Activated gamma-delta T cell treated with Interleukin-2 at 50 U/mL for 16 hours (primary cell): Measurements from ENCODE around the gene LMAN2.
"Not testable (repeated sequence)": the region's sequence is repeated elsewhere in the genome, so short reads cannot be mapped to it uniquely, and the experiment has no call there.

Experiments
- DNase-seq: peaks from one replicate; pipeline ENCODE4 v3.0.0-alpha.2; 2020

The LMAN2 gene

DNA sequence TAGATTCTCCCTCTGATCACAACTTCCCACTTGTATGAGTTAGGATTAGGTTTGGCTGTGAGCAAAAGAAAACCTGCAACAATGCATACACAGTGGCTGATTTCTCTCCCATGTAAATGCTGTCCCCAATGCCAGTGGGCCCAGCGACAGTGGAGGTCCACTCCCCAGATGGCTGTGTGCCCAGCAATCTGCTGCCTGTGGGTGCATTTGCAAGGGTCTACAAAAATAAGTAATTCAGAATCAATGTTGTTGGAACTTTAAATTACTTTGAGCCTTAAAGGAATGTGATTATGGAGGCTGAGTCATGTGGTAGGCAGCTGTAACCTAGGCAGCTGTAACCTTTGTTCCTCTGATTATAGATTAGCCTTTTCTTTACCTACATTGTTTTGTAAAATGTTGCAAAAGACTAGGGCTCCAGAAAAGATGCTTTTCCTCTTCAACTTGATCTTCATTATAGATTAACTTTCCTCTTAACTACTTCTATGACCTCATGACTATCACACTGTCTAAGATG, 25.5 kb downstream of the LMAN2 start:
- no peak for DNase-seq

DNA sequence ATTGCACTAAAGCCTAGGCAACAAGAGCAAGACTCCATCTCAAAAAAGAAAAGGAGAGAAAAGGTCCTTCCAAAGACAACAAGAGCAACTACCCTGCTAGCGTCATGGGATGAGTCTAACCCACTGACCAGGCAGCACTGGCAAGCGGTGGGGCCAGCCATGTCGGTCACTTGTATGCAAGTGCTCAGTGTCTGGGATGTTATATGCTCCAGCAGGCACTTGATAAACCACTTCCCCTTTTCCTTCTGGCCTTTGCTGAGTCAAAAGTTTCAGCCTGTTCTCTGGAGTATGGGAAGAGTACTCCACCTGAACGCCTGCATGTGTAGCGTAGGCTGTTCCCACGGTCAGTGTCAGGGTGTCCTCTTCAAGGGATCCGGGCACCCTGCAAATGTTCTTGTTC, 30.6 kb downstream of the LMAN2 start:
- DNase-seq = no peak

DNA sequence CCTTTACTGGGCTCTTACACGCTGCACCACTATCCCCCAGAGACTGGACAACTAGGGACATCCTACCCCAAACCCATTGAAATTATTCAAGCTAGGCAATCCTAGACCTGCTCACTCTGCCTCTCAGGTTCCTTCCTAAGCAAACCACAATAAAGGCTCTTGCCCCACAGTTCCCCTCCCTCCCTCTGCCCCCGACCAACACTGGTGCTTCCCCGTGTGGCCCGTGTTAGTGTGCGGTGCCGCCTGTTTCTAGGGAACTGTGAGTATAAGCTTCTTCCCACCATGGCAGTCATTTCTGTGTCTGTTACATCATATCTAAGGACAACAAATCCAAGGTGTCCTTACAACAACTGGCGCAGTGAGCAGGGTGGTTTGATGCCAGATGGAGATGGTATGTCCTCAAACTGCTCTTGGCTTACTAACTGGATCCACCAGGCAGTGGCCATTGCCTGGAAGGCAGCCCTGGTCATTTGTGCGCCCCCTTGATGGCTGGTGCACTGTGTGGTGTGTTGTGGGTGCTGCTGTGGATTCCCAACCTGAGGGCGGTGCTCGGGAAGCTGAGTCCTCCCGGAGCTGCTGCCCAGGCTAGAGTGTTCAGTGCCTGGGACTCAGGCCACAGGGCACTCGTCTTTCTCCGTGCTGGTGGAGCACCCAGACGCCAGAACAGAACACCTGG, 31.4 kb downstream of the LMAN2 start:
- DNase-seq = no peak

DNA sequence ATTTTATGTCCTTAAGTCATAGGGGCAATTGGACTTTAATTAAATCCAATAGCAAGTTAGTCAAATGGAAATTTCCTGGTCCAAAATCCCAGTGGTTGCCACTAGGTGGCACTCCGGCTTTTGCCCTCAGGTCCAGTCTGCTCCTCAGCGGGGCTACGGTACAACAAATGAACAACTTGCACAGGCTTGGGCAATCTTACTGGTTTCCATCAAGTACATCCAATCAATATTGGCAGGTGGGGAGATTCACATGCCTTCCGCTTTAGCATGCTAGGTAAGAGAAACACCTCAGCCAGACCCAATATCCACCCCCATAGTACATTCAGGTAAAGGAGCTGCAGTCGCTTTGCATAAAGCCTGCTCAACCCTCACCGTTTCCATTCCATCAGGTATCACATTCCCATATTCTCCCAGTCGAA, 33.5 kb downstream of the LMAN2 start:
- peak; percentile 79 for DNase-seq

DNA sequence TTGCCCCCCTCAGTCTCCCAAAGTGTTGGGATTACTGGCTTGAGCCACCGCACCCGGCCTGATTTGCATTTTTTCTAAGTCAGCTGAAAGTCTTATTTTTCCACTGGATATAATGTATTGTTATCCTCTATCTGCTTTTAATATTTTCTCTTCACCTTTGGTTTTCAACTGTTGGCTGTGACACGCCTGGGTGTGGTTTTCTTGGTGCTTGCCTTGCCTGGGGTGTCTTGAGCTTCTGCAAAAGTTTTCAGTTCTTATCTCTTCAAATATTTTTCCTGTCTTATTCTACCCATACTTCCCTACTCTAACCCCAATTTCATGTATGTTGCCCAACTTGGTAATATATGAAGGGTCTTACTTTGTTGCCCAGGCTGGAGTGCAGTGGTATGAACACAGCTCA, 35.5 kb downstream of the LMAN2 start:
- DNase-seq = no peak

DNA sequence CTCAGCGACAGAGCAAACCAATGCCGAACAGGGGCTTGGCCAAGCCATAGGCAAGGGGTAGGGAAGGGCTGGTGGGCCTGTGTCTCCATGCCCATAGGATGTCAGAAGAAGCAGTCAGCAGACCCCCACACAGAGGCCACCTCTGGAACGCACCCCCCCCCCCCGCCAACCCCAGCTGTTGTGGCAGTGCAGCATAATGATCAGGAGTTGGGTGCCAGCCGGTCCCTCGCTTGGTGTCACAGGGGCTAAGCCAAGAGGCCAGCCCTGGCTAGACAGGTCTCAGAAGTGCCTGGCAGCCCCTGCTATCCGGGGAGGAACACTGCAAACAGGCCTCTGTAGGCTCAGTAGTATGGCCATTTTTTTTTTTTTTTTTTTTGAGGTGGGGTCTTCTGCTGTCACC, 36.1 kb downstream of the LMAN2 start:
- DNase-seq = no peak

DNA sequence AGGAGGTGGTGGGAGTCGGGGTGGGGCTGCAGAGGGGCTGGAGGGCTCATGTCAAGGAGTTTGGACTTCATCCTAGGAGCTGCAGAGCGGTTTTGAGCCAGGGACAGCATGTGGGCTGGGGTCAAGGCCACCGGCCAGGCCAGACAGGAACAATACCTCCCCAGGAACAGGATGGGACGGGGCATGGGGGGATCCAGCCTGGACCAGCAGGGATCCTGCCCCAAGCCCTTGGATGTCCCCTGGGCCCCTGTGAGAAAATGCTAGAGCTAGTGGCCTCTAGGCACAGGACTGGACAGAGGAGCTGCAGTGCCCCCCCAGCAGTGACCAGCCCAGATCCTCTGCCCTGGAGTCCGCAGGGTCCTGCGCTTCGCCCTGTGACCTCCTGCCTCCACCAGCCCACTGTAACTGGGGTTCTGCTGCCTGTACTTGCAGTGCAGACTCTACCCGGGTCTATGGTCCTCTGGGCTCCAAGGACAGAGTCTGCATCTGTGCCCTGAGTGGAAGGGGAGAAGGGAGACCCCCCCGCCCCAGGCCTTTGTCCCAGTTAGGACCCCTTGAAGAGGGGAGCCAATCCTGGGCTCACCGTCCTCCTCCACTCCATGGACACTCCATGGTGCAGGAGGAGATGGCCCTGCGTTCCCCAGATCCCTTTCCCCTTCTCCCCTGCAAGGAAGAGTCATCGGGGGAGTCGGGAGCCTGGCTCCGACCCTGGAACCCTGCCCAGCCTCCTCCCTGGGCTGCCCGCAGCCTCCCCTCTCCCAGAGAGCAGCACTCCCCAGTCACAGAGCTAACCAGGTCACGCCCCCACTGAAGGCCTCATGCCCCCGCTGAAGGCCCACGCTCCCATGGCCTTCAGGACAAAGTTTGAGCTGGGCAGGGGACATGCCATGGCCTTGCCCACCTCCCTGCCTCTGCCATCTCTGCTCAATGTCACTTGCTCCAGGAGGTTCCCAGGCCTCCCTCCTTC, 36.8 kb downstream of the LMAN2 start:
- no peak for DNase-seq

DNA sequence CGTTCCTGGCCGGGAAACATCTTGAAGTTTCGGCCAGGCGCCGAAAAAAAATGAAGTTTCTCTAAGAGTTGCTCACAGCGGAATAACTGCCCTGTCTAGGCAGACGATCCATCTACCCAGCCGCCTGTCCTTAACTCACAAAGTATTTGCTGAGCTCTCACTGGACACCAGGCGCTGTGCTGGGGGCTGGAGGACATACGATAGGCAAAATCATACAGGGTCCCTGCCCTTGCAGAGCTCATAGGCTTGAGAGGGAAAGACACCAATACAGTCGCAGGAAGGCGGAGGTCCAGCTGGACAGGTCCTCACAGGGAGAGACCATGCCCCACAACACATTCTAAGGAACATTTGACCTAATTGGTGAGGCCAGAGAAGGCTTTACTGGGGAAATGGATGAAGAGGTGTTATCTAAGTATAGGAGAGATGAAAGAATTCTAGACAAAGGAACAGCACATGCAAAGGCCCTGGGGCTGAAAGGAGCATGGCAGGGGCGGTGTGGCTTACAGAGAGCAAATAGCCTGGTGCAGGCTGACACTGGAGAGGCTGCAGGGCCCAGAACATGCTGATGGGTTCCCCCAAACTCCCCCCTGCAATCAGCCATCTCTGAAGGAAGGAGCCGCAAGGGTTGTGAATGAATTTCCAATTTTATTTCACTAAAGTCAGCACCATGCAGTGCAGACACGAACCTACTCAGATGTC, 37.8 kb downstream of the LMAN2 start:
- DNase-seq = peak; percentile 3

DNA sequence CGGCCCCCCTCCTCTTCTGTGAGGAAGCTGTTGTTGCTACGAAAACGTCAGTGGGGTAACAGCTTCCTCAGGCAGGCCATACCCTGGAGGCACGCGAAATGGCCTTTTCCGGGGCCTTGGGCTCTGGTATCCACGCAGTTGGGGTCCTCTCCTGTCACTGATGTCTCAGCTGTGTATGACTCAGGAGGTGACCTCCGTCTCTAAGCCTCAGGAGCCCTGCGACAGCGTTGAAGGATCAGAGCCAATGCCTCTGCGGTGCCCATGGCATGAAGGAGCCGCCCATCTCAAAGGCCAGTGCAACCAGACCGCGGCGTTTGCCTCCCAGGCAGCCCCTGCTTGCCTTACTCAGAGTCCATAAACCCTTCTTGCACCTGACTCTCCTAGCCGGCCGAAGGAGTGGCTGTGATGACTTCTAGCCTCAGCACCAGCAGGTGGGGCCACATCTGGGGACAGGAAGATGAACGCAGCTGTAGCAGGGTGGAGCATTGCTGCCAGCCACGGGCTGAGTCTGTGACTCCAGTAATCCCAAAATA, 38.8 kb downstream of the LMAN2 start:
- DNase-seq = peak; percentile 18

DNA sequence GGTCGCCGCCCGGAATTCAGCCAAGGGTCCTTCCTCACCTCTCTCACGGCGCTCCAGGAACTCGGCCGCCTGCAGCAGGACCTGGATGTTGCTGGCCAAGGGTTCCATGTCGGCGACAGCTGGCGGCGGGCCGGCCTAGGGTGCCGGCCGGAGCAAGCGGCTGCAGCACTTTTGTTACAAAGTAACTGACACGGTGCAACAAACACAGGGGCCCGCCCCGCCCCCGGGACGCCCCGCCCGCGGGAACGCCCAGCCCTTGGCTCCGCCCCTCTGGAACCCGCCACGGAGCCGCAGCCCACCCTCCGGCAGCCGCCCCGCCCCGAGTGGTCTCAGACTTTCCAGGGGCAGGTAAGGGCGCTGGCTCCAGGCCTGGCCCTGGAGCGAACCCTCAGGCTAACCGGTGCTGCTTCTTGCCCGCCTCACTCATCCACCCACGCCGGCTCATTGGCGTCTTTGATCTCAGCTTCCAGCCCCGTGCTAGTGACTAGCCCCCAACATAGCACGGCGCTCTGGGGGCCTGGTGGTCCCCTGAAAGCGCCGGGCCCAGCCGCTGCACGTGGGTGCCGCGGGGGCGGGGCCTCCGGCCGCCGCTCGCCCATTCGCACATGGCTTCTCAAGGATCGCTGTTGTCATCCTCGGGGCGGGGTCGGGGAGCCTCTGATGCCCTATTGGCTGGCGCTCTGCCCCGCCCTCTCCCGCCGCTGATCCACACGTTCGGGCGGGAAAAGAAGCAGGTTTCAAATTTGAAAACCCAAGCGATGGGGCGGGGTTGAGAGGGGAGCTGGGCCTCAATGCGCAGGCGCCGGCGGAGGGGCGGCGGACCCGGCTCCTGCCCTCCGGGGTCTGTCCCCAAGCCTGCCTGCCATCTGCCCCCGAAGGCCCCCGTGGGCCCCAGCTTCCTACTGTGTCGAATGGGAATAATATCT, 39.5 kb downstream of the LMAN2 start, which contains the start of gene MXD3:
Gene MXD3 (minus strand): TSS at position 176 of the 926 bp plus-strand sequence. CDS start 68 bp downstream, at position 108.
- peak; percentile 92 for DNase-seq

DNA sequence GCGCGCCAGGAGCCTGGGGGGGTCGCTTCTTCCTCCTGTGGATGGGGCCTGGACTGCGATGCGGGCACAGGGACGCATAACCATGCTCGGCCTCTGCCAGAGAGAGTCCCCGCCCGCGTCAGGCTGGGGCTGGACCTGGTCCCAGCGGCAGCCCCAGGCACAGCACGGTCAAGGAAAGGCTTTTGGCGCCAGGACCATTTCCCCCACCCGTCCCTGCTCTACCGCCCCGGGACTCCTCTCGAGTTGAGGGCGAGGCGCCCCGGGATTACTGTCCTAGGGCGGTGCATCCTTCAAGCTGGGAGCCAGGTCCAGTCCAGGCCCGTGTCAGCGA, 40.1 kb downstream of the LMAN2 start:
- DNase-seq = no peak

DNA sequence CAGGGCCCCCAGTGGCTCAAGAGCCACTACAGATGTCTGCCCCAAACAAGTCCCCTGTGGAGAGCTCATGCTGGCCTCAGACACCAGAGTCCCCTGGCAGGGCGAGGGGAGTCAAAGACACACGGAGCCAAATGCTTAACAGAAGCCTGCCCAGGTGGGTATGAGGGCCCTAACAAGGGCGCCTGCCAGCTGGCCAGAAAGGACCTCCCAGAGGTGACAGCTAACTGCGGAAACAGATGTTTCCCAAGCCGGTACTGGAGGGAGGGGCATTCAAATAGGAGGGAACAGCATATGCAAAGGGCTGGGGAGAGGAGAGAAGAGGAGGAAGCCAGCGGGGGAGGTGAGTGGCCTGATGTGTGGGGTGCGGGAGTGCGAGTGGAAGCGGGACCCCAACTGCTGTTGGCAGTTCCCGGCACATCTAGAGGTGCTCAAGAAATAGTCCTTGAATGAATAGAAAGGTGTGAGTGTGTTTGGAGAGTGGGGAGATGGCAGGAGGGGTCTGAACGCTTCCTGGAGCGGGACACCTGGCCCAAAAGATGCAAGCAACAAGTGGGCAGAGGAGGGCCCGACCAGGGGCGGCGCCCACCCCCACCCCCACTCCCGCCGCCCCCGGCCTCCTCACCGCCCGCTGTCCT, 40.6 kb downstream of the LMAN2 start:
- no peak for DNase-seq

DNA sequence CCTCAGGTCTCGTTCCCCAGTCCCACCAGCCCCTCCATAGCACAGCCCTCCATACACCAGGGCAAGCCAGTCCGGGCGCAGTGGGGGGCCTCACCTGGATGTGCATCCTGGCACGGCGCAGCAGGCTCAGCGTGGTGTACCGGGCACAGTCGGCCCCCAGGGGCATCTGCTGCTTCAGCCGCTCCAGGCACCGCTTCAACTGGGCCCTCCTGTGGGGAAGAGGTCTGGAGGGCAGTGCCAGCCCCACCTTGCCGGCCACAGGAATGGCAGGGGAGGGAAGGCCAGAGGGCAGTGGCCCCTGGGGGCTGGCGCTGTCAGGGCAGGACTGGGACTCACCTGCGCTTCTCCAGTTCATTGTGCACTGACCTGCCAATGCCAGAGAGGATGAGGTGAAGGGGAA, 41.1 kb downstream of the LMAN2 start:
- DNase-seq = no peak

DNA sequence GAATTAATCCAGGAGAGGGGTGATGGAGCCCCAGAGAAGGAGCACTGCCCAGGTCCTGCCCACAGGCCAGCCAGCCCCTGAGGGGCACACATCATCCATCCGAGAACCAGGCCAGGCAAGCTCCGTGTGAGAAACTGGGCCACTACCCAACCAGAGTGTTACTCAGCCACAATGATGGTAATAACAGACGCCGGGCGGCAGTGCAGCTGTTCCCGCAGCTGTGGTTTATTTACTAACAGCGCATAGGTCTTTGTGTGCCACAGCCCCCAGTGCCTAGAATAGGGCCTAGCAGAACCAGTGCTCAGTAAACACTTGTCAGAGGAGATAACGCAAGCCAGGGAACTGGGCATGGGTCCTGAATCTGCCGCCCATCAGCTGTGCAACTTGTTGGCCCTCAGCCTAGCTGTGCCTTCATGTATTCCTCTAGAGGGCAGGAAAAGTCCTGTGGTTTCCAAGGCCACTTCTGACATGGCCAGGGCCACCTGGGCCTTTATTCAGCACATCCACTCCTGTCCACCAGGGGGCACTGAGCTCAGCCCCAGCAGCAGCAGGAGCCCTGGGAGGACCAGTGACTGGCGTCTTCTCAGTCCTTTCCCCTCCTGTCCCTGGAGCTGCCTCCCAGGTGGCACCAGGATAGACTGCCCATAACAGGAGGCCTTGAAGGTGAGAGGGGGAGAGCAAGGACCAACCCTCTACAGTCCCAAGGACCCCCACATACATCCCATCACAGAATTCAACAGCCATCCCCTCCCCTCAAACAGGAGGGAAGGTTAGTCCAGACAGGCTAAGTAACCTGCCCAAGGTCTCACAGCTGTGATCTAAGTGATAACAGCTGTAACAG, 41.9 kb downstream of the LMAN2 start:
- DNase-seq = peak; percentile 70

DNA sequence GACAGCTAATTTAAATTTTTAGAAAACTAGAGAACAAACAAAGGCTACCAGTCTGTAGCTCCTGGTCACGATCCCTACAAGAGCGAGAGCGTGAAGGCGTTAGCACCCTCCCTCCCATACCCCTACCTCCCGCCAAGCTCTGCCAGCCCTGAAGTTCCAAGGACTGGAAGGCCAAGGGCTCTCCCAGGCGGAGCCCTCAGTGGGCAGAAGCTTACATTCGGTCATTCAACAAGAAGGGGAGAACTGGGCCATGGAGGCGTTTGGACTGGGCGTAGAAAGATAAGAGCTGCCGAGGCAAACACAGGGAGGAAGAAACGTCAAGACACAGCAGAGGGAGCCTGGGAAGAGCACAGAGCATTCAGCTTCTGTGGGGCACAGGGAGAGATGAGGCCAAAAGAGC, 42.7 kb downstream of the LMAN2 start:
- DNase-seq = no peak

DNA sequence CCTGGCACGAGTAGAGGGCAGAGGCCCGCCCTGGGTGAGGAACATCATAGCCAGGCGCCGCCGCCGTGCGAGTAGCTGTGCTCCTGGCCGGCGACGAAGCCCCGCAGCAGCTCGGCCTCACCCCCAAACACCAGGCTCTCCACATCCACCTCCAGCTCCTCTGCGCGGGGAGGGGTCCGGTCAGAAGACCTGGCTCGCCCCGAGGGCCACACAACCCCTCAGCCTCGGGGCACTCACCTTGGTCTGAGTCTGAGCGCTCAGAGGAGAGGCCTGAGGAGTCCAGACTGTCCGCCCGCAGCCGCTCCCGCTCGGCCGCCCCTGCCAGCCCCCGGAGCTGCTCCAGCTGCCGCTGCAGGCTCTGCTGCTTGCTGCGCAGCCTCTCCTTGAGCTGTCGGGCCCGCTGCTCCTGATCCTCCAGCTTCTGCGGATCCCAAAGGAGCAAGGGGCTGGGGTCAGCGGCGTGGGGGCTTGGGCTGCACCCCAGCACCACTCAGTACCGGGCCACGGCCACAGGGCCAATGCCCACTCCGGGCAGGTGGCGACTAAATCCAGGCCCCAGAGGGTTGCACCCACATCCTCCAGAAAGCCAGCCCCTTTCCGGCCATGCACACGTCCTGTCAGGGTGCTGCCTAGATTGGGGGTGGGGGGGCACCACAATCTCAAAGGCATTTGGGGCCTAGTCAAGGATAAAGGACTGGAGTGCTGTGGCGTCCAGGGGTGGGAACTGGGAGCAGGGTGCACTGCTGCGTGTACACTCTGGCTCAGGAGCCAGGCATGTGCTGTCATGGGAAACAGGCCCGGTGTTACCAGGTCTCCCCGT, 43.7 kb downstream of the LMAN2 start:
- no peak for DNase-seq

DNA sequence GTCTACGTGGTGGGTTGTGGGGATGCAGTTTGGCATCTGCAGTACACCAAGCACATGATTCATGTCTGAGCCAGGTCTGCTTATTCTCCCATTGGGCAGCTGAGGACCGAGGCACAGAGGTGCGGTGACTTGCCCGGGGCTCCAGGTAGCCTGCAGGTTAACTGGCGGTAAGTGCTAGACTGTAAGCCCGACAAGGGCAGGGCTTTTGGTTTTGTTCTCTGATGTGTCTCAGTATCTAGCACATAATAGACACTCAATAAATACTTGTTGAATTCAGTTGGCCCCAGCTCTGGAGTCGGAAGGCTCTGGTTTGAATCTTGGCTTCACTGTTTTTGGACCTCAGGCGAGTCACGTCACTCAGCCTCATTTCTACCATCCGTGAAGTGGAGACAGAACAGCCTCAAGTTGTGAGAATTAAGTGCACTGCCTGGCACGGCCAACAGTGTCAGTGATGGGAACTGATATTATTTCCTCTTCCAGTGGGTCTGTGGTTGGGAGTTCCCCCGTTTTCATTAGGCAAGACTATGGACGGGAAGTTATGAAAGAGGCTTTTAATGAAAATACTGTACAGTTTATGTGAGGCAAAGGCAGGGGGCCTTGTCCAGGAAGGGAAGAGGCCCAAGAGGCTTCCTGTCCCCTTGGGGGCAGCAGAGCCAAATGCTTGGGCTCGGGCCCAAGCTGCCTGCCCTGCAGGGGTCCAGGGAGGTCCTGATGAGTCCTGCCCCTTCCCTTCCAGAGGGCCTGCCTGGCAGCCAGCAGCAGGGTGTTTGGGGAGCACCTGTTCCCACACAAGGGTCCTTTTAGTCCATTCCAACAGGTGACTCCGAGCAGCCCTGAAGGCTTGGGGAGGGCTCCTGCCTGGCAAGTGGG, 44.6 kb downstream of the LMAN2 start:
- no peak for DNase-seq

DNA sequence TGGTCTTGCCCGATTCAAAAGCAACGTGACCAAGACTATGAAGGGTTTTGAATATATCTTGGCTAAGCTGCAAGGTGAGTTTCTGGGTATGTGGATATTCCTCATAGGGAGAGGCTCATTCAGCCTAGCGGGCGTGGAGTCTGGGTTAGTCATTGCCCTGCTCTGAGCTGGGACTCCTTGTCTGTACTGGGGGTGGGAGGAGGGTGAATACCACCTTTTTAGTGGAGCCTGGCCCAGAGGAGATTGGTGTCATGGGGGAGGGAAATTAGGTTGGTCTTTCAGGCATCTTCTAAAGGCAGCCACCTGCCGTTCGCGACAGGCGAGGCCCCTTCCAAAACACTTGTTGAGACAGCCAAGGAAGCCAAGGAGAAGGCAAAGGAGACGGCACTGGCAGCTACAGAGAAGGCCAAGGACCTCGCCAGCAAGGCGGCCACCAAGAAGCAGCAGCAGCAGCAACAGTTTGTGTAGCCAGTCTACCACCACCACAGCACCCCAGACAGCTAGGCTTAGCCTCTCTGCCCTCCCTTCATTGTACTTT, 45.3 kb downstream of the LMAN2 start:
- not testable (repeated sequence) for DNase-seq
